H54 (cell line): Measurements from ENCODE around the gene LMAN1L.

ENCODE experiments used
- DNase-seq: peaks from one replicate; pipeline ENCODE4 v3.0.0; 2011; ENCODE audit warnings: low spot score, mixed read lengths; ENCODE audit not compliant: insufficient read length
- FAIRE-seq: peaks from 3 replicates; lab custom pipeline; 2011; peaks lifted over from hg19 to GRCh38; lab: Jason Lieb, UNC
- POLR2A ChIP-seq: IDR thresholded peaks from 2 replicates; pipeline ENCODE4 v1.6.1; 2011; ENCODE audit warnings: low read depth, mild to moderate bottlenecking, low read length

The LMAN1L gene

GRCh38 chr15:74794248-74794969, 18.2 kb upstream of the LMAN1L start:
- no peak for FAIRE-seq
- TF ChIP-seq POLR2A = no peak
- DNase-seq = no peak

- TF ChIP-seq POLR2A = no peak
- FAIRE-seq (no peak), DNase-seq (no peak)
Observed at GRCh38 chr15:74794970-74795349, 17.7 kb upstream of the LMAN1L start.

DNA sequence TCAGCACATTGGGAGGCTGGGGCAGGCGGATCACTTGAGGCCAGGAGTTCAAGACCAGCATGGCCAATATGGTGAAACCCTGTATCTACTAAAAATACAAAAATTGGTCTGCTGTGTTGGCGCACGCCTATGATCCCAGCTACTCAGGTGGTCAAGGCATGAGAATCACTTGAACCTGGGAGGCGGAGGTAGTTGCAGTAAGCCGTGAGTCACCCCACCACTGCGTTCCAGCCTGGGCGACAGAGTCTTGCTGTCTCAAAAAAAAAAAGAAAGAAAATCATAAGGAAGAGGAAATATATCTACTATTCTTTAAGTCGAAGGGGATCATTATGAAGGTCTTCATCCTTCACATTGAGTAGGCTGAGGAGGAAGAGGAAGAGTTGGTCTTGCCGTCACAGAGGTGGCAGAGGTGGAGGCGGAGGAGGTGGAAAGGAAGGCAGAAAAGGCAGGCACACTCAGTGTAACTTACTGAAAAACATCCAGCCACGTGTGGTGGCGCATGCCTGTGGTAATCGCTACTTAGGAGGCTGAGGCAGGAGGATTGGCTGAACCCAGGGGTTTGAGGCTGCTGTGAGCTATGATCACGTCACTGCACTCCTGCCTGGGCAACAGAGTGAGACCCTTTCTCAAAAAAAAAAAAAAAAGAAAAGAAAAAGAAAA, 16.5 kb upstream of the LMAN1L start:
- no peak for TF ChIP-seq POLR2A
- FAIRE-seq (no peak), DNase-seq (no peak)

DNA sequence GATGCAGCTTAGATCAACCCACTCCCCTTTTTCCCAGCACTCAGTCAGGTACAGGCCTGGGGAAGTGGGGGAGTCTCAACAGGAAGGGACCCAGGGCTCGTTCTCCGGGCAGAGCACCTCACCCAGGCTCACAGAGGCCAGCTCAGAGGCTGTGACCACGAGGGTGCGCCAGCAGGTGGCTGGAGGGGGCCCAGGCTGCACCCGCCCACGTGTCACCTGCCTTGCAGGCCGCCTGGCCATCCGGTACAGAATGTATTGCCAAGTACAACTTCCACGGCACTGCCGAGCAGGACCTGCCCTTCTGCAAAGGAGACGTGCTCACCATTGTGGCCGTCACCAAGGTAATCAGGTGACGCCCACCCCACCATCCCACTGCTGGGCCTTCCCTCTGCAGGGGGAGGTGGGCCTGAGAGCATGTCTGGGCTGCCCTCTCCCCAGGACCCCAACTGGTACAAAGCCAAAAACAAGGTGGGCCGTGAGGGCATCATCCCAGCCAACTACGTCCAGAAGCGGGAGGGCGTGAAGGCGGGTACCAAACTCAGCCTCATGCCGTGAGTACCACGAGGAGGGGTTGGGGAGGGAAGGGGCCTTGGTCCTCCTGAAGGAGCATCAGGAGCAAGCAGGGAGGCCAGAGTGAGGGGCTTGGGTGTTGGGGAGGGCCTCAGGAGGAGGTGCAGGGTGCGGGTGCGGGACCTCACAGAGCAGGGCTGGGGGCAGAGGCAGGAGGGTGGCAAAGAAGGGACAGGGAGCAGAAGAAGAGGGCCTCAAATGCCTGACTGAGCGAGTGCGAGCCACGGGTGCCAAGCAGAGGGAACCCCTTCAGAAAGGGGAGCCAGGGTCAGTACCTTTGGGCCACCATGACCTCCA, 14.0 kb upstream of the LMAN1L start:
- no peak for TF ChIP-seq POLR2A
- DNase-seq (no peak), FAIRE-seq (no peak)

DNA sequence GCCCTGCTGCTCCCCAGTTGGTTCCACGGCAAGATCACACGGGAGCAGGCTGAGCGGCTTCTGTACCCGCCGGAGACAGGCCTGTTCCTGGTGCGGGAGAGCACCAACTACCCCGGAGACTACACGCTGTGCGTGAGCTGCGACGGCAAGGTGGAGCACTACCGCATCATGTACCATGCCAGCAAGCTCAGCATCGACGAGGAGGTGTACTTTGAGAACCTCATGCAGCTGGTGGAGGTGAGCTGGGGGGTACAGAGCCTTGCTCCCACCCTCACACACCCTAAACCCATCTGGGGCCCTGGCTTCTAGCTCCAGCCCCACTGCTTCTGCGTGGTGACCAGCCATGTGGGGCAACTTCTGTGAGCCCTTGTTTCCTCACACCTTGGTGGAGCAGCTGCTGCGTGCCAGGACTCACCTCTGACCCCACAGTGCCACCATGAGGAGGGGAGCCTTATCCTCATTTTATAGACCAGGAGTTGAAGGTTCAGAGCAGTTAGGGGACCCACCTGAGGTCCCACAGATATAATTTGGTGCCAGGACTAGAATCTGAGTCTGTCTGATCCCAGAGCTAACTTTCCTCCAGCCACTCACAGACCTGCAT, 13.3 kb upstream of the LMAN1L start:
- no peak for TF ChIP-seq POLR2A
- DNase-seq (no peak), FAIRE-seq (no peak)

DNA sequence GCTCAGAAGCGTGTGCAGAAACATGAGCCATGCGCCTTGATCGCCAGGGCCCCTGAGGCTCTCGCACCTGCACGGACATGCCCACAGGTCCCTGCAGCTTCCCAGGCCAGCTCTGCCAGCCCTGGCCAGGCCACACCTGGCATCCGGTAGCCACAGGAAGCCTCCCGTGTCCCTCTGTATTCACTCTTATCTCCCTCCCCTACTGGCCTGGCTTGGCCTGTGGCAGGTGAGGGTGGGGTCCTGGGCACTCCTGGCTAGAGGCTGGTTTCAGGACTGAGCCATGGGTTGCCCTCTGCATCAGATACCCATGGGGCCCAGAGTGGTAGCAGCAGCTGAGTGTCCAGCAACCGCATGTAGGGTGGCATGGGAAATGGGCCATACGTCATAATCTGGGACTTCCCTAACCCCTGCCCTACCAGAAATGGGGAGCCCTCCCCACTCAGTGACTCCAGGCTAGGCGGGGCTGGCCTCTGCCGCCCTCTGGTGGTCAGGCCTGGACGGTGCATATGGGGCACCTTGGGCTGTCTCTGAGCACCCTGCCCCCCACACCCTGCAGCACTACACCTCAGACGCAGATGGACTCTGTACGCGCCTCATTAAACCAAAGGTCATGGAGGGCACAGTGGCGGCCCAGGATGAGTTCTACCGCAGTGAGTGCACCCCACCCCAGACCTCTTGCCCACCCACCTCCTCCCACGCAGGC, 12.6 kb upstream of the LMAN1L start:
- FAIRE-seq (no peak), DNase-seq (peak; percentile 78)
- no peak for TF ChIP-seq POLR2A

DNA sequence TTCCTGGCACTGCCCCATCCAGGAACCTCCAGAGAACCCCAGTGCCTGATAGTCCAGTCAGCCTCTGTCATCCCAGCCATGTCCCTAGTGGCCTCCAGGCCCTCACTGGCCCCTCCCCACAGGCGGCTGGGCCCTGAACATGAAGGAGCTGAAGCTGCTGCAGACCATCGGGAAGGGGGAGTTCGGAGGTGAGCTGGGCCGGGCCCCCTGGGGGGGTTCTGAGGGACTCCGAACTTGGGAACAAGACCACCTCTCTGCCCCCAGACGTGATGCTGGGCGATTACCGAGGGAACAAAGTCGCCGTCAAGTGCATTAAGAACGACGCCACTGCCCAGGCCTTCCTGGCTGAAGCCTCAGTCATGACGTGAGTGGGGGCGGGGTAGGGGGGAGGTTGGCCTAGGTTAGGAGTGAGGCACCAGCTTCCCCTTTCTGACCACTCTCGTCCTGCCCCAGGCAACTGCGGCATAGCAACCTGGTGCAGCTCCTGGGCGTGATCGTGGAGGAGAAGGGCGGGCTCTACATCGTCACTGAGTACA, 12.0 kb upstream of the LMAN1L start:
- DNase-seq = no peak
- no peak for FAIRE-seq
- TF ChIP-seq POLR2A = no peak

DNA sequence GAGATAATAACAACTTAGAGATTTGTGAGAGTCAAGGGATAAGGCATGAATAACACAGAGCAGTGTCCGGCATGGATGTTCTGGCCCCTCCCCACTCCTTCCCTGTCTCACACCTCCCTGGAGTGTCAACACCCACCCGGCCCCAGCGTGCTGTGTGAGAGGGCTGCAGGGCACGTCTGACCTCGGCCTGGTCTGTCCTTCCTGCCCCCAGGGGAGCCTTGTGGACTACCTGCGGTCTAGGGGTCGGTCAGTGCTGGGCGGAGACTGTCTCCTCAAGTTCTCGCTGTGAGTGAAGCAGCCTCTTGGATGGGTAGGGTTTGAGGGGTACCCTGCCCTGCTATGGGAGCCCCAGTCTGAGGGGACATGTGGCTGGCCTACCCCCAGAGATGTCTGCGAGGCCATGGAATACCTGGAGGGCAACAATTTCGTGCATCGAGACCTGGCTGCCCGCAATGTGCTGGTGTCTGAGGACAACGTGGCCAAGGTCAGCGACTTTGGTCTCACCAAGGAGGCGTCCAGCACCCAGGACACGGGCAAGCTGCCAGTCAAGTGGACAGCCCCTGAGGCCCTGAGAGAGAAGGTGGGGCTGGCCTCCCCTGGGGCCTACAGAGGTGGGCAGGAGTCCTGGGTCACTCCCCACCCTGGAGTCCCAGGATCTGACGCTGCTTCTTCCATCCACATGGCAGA, 11.2 kb upstream of the LMAN1L start:
- FAIRE-seq (no peak), DNase-seq (no peak)
- TF ChIP-seq POLR2A = no peak

GRCh38 chr15:74802290-74802689, 10.3 kb upstream of the LMAN1L start:
- TF ChIP-seq POLR2A = no peak
- no peak for FAIRE-seq

DNA sequence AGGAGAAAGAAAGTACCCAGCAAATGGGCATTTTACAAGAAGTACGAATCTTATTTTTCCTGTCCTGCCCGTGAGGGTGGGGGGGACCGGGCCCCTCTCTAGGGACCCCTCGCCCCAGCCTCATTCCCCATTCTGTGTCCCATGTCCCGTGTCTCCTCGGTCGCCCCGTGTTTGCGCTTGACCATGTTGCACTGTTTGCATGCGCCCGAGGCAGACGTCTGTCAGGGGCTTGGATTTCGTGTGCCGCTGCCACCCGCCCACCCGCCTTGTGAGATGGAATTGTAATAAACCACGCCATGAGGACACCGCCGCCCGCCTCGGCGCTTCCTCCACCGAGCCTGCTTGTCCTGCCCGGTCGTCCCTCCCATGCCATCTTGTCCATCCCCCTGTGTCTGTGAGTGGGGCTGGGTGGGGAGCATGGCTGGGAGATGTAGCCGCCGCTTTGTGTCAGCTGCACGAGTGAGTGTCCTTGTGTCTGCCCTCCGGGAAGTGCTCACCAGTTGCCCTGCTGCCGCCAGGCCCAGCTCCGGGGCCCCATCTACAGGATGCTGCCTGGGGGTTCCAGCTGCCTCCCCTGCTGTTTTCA, 9.7 kb upstream of the LMAN1L start:
- no peak for FAIRE-seq
- no peak for DNase-seq
- no peak for TF ChIP-seq POLR2A

More at GRCh38 chr15:74802290-74802689, 10.3 kb upstream of the LMAN1L start:
- DNase-seq = no peak

DNA sequence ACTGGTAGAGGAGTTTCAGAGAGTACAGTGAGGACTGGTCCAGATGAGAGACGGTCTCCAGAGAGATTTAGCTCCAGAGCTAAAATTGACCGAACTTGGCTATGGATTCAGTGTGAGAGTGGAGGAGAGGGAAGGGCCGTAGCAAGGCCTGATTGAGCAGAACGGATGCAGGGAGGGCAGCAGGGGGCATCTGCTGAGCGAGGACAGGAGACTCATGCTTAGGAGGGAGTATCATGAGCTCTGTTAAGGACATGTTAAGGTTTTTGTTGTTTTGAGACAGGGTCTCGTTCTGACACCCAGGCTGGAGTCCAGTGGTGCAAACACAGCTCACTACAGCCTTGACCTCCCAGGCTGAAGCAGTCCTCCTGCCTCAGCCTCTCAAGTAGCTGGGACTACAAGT, 7.7 kb upstream of the LMAN1L start:
- FAIRE-seq = no peak
- no peak for TF ChIP-seq POLR2A
- DNase-seq = no peak

DNA sequence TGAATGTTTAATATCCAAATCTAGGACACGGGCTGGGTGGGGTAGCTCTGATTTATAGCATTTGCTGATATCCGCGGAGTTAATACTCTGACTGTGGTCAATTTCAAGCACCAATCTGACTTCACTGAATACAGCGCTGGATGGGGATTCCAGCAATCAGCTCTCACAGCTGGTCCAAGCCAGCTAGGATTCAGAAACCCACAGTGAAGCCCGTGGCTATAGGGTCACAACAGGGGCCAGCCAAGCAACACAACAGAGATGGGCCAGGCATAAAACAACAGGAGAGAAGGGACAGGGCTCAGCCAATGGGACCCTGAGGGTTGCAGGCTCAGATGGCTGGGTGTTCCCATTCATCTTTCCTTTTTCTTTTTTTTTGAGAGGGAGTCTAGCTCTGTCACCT, 5.4 kb upstream of the LMAN1L start:
- FAIRE-seq = no peak
- DNase-seq = no peak
- TF ChIP-seq POLR2A = no peak
